H54 (cell line): ENCODE data around the gene MVB12B.

Experiments used
- DNase-seq: peaks from one replicate; pipeline ENCODE4 v3.0.0; 2011; ENCODE audit warnings: low spot score, mixed read lengths; ENCODE audit not compliant: insufficient read length
- FAIRE-seq: peaks from 3 replicates; lab custom pipeline; 2011; peaks lifted over from hg19 to GRCh38; lab: Jason Lieb, UNC
- POLR2A ChIP-seq: IDR thresholded peaks from 2 replicates; pipeline ENCODE4 v1.6.1; 2011; ENCODE audit warnings: low read depth, mild to moderate bottlenecking, low read length

MVB12B gene

GRCh38 chr9:126372716-126373115 lies 46.1 kb downstream of the MVB12B start:
- FAIRE-seq: no peak
- no peak for TF ChIP-seq POLR2A
- no peak for DNase-seq

GRCh38 chr9:126373241-126373640 lies 46.6 kb downstream of the MVB12B start:
- FAIRE-seq (peak; percentile 82), DNase-seq (peak; percentile 42)
- TF ChIP-seq POLR2A: no peak

- FAIRE-seq (no peak), DNase-seq (no peak)
- TF ChIP-seq POLR2A: no peak
Measured at GRCh38 chr9:126374366-126374781, 47.7 kb downstream of the MVB12B start.

GRCh38 chr9:126375386-126375785 lies 48.8 kb downstream of the MVB12B start:
- FAIRE-seq (no peak), DNase-seq (no peak)
- no peak for TF ChIP-seq POLR2A

- no peak for TF ChIP-seq POLR2A
- FAIRE-seq: no peak
- DNase-seq: no peak
Measured at GRCh38 chr9:126376311-126377175, 49.9 kb downstream of the MVB12B start.

- no peak for TF ChIP-seq POLR2A
- FAIRE-seq: no peak
Measured at GRCh38 chr9:126377176-126377509, 50.5 kb downstream of the MVB12B start.

GRCh38 chr9:126377536-126377935 lies 50.9 kb downstream of the MVB12B start:
- no peak for FAIRE-seq
- no peak for TF ChIP-seq POLR2A
- DNase-seq: no peak

More at GRCh38 chr9:126377176-126377509, 50.5 kb downstream of the MVB12B start:
- no peak for DNase-seq

GRCh38 chr9:126378761-126379160 lies 52.1 kb downstream of the MVB12B start:
- TF ChIP-seq POLR2A: no peak
- FAIRE-seq: no peak
- no peak for DNase-seq

- FAIRE-seq: peak; percentile 98
- peak; percentile 74 for DNase-seq
- TF ChIP-seq POLR2A: no peak
Measured at GRCh38 chr9:126379661-126380360, 53.2 kb downstream of the MVB12B start.

- TF ChIP-seq POLR2A: no peak
- FAIRE-seq (no peak), DNase-seq (no peak)
Measured at GRCh38 chr9:126380447-126380846, 53.8 kb downstream of the MVB12B start.

- FAIRE-seq (no peak), DNase-seq (no peak)
- no peak for TF ChIP-seq POLR2A
Measured at GRCh38 chr9:126381195-126381594, 54.6 kb downstream of the MVB12B start.

- DNase-seq (no peak), FAIRE-seq (no peak)
- no peak for TF ChIP-seq POLR2A
Measured at GRCh38 chr9:126383406-126384046, 56.9 kb downstream of the MVB12B start.

- FAIRE-seq: no peak
- no peak for DNase-seq
- TF ChIP-seq POLR2A: no peak
Measured at GRCh38 chr9:126384926-126385325, 58.3 kb downstream of the MVB12B start.

- TF ChIP-seq POLR2A: no peak
- FAIRE-seq (no peak), DNase-seq (no peak)
Measured at GRCh38 chr9:126386088-126386487, 59.5 kb downstream of the MVB12B start.
